Measurements from ENCODE around the gene CEBPE.

DNA sequence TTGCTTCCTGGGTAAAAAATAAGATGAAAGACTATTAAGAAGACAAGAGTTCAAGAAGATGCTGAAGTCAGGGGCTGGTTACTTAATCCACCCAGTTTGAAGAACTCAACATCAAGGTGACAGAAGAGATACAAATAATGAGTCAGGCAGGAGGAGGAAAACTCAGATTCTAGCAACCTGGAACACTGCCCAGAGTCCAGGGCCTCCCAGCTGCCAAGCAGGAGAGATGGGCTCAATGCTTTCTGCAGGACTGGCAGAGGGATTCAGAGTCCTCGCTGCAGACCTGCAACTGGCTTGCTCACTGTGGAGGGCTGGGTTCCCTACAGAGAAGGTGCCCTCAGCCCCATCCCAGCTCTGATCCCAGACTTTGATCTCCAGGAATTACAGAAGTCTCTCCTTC lies 28.6 kb upstream of the CEBPE start:
- TF ChIP-seq, protein P1, sequence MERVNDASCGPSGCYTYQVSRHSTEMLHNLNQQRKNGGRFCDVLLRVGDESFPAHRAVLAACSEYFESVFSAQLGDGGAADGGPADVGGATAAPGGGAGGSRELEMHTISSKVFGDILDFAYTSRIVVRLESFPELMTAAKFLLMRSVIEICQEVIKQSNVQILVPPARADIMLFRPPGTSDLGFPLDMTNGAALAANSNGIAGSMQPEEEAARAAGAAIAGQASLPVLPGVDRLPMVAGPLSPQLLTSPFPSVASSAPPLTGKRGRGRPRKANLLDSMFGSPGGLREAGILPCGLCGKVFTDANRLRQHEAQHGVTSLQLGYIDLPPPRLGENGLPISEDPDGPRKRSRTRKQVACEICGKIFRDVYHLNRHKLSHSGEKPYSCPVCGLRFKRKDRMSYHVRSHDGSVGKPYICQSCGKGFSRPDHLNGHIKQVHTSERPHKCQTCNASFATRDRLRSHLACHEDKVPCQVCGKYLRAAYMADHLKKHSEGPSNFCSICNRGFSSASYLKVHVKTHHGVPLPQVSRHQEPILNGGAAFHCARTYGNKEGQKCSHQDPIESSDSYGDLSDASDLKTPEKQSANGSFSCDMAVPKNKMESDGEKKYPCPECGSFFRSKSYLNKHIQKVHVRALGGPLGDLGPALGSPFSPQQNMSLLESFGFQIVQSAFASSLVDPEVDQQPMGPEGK (CRISPR knock-in tag; IDR thresholded peaks at IDR 0.05; ENCODE audit: borderline replicate concordance), result no peak
- TF ChIP-seq ZFP3 (CRISPR knock-in tag; IDR thresholded peaks at IDR 0.05) (no peak), ISL1 (CRISPR knock-in tag; IDR thresholded peaks at IDR 0.05) (no peak), TCF4 (CRISPR knock-in tag; IDR thresholded peaks at IDR 0.05; ENCODE audit: borderline replicate concordance) (no peak), GLIS3 (CRISPR knock-in tag; IDR thresholded peaks at IDR 0.05) (no peak), BACH2 (CRISPR knock-in tag; IDR thresholded peaks at IDR 0.05; ENCODE audit: borderline replicate concordance) (no peak), ZNF8 (CRISPR knock-in tag; IDR thresholded peaks at IDR 0.05) (no peak), RARB (CRISPR knock-in tag; IDR thresholded peaks at IDR 0.05) (no peak), OSR1 (CRISPR knock-in tag; IDR thresholded peaks at IDR 0.05) (no peak), ZC3H10 (CRISPR knock-in tag; IDR thresholded peaks at IDR 0.05) (no peak), CSDC2 (CRISPR knock-in tag; IDR thresholded peaks at IDR 0.05) (no peak)
- TF ChIP-seq, protein P2, sequence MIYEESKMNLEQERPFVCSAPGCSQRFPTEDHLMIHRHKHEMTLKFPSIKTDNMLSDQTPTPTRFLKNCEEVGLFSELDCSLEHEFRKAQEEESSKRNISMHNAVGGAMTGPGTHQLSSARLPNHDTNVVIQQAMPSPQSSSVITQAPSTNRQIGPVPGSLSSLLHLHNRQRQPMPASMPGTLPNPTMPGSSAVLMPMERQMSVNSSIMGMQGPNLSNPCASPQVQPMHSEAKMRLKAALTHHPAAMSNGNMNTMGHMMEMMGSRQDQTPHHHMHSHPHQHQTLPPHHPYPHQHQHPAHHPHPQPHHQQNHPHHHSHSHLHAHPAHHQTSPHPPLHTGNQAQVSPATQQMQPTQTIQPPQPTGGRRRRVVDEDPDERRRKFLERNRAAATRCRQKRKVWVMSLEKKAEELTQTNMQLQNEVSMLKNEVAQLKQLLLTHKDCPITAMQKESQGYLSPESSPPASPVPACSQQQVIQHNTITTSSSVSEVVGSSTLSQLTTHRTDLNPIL (CRISPR knock-in tag; IDR thresholded peaks at IDR 0.05; ENCODE audit: low read depth), result no peak
- TF ChIP-seq, protein P3, sequence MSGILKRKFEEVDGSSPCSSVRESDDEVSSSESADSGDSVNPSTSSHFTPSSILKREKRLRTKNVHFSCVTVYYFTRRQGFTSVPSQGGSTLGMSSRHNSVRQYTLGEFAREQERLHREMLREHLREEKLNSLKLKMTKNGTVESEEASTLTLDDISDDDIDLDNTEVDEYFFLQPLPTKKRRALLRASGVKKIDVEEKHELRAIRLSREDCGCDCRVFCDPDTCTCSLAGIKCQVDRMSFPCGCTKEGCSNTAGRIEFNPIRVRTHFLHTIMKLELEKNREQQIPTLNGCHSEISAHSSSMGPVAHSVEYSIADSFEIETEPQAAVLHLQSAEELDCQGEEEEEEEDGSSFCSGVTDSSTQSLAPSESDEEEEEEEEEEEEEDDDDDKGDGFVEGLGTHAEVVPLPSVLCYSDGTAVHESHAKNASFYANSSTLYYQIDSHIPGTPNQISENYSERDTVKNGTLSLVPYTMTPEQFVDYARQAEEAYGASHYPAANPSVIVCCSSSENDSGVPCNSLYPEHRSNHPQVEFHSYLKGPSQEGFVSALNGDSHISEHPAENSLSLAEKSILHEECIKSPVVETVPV (CRISPR knock-in tag; IDR thresholded peaks at IDR 0.05), result no peak
- TF ChIP-seq, protein P4, sequence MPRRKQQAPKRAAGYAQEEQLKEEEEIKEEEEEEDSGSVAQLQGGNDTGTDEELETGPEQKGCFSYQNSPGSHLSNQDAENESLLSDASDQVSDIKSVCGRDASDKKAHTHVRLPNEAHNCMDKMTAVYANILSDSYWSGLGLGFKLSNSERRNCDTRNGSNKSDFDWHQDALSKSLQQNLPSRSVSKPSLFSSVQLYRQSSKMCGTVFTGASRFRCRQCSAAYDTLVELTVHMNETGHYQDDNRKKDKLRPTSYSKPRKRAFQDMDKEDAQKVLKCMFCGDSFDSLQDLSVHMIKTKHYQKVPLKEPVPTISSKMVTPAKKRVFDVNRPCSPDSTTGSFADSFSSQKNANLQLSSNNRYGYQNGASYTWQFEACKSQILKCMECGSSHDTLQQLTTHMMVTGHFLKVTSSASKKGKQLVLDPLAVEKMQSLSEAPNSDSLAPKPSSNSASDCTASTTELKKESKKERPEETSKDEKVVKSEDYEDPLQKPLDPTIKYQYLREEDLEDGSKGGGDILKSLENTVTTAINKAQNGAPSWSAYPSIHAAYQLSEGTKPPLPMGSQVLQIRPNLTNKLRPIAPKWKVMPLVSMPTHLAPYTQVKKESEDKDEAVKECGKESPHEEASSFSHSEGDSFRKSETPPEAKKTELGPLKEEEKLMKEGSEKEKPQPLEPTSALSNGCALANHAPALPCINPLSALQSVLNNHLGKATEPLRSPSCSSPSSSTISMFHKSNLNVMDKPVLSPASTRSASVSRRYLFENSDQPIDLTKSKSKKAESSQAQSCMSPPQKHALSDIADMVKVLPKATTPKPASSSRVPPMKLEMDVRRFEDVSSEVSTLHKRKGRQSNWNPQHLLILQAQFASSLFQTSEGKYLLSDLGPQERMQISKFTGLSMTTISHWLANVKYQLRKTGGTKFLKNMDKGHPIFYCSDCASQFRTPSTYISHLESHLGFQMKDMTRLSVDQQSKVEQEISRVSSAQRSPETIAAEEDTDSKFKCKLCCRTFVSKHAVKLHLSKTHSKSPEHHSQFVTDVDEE (CRISPR knock-in tag; IDR thresholded peaks at IDR 0.05), result no peak
